HL-60 (cell line): ENCODE measurements around the gene GALK1.

Experiments
- GABPA ChIP-seq: IDR thresholded peaks from 2 replicates; pipeline ENCODE4 v1.6.1; 2012; ENCODE audit warnings: low read depth
- POLR2AphosphoS5 ChIP-seq: IDR thresholded peaks from 2 replicates; pipeline ENCODE4 v1.6.1; 2012; ENCODE audit warnings: low read depth
- SPI1 ChIP-seq: IDR thresholded peaks from 2 replicates; pipeline ENCODE4 v1.6.1; 2012; ENCODE audit warnings: low read depth, mild to moderate bottlenecking, borderline replicate concordance
- TF ChIP-seq, protein P1 (sequence below): IDR thresholded peaks from one replicate; pipeline ENCODE4 v1.5.1; 2011; ENCODE audit warnings: low read length, control low read depth, inconsistent platforms; ENCODE audit not compliant: insufficient read depth

DNA sequence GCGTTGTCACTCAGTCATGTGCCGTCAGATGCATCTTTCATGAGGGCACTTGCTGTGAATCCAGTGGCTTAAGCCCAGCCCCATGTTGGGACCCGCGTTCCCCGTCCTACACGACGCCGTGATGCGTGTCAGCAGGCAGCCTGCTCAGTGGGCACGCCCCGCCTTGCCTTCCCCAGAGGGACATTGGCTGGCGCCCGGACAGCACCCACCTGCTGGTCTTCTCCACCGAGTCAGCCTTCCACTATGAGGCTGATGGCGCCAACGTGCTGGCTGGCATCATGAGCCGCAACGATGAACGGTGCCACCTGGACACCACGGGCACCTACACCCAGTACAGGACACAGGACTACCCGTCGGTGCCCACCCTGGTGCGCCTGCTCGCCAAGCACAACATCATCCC lies 34.9 kb downstream of the GALK1 start:
- TF ChIP-seq, protein P1, sequence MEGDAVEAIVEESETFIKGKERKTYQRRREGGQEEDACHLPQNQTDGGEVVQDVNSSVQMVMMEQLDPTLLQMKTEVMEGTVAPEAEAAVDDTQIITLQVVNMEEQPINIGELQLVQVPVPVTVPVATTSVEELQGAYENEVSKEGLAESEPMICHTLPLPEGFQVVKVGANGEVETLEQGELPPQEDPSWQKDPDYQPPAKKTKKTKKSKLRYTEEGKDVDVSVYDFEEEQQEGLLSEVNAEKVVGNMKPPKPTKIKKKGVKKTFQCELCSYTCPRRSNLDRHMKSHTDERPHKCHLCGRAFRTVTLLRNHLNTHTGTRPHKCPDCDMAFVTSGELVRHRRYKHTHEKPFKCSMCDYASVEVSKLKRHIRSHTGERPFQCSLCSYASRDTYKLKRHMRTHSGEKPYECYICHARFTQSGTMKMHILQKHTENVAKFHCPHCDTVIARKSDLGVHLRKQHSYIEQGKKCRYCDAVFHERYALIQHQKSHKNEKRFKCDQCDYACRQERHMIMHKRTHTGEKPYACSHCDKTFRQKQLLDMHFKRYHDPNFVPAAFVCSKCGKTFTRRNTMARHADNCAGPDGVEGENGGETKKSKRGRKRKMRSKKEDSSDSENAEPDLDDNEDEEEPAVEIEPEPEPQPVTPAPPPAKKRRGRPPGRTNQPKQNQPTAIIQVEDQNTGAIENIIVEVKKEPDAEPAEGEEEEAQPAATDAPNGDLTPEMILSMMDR: no peak
- TF ChIP-seq POLR2AphosphoS5: no peak
- TF ChIP-seq GABPA: no peak
- no peak for TF ChIP-seq SPI1
